CD14-positive monocyte (primary cell): ENCODE data around the gene SCG5. TPM values are rescaled to one million over a fixed set of nuclear protein-coding genes. Genes with fewer than 3 reads are reported as not detected.

Experiments
- DNase-seq, 3 donors: peaks; one replicate each; pipeline ENCODE4 v3.0.0-alpha.2; 2011 to 2022
- H2AFZ ChIP-seq: 2 replicates; pipeline ENCODE4 v1.6.0; 2012; ENCODE audit warnings: mild to moderate bottlenecking, low read depth, low read length, inconsistent platforms; ENCODE audit not compliant: insufficient read depth, poor library complexity, severe bottlenecking
- H3K27ac ChIP-seq, 2 donors: 1 replicate in 1 of 2; 2 replicates in 1 of 2; pipeline ENCODE4 v1.5.1; 2012 to 2013; ENCODE audit warnings: low read length in 2 of 2, control low read depth in 1 of 2, inconsistent platforms in 1 of 2, low read depth in 1 of 2, mild to moderate bottlenecking in 1 of 2
- H3K27me3 ChIP-seq, 2 donors: one replicate each; pipeline versions ENCODE4 v1.6.0 to v1.6.1; 2011 to 2013; ENCODE audit warnings: low read length in 2 of 2; ENCODE audit not compliant: control insufficient read depth in 2 of 2, insufficient read depth in 2 of 2
- H3K36me3 ChIP-seq, 2 donors: replicated peaks in 1 of 2; 1 replicate in 1 of 2; 2 replicates in 1 of 2; pipeline versions ENCODE4 v1.5.1 to v1.6.1; 2012 to 2013; ENCODE audit warnings: low read length in 2 of 2, control low read depth in 1 of 2, inconsistent platforms in 1 of 2, mild to moderate bottlenecking in 1 of 2; ENCODE audit not compliant: insufficient read depth in 2 of 2, control insufficient read depth in 1 of 2
- H3K4me1 ChIP-seq, 2 donors: 1 replicate in 1 of 2; 2 replicates in 1 of 2; pipeline versions ENCODE4 v1.5.1 to v1.6.1; 2012 to 2013; ENCODE audit warnings: low read length in 2 of 2, control low read depth in 1 of 2, inconsistent platforms in 1 of 2, mild to moderate bottlenecking in 1 of 2, moderate library complexity in 1 of 2; ENCODE audit not compliant: insufficient read depth in 2 of 2, control insufficient read depth in 1 of 2
- H3K4me2 ChIP-seq: replicated peaks from 2 replicates; pipeline ENCODE3; 2012; ENCODE audit warnings: low read length, moderate library complexity, mild to moderate bottlenecking; ENCODE audit not compliant: poor library complexity, severe bottlenecking; ENCODE audit errors: extremely low read depth
- H3K4me3 ChIP-seq, 3 experiments: fragments of 200-600 bp in 1 of 3; sonication (generic) in 1 of 3; replicated peaks in 1 of 3; 1 replicate in 2 of 3; 2 replicates in 1 of 3; pipeline ENCODE4 v1.5.1; 2011 to 2013; ENCODE audit warnings: low read length in 3 of 3, mild to moderate bottlenecking in 3 of 3, control low read depth in 2 of 3, low read depth in 2 of 3, inconsistent platforms in 1 of 3, moderate library complexity in 1 of 3
- H3K79me2 ChIP-seq: 2 replicates; pipeline ENCODE4 v1.6.0; 2012; ENCODE audit warnings: mild to moderate bottlenecking, control low read depth, inconsistent platforms, low read length, moderate library complexity; ENCODE audit not compliant: insufficient read depth
- H3K9ac ChIP-seq: 2 replicates; pipeline ENCODE4 v1.6.0; 2017; ENCODE audit warnings: low read length, mild to moderate bottlenecking; ENCODE audit not compliant: insufficient read depth, poor library complexity, severe bottlenecking
- H3K9me3 ChIP-seq, 2 donors: replicated peaks in 1 of 2; 1 replicate in 1 of 2; 2 replicates in 1 of 2; pipeline versions ENCODE4 v1.5.1 to v1.6.1; 2012 to 2013; ENCODE audit warnings: low read length in 2 of 2, control low read depth in 1 of 2; ENCODE audit not compliant: control insufficient read depth in 1 of 2, insufficient read depth in 1 of 2
- H4K20me1 ChIP-seq: 2 replicates; pipeline ENCODE4 v1.6.0; 2012; ENCODE audit warnings: mild to moderate bottlenecking, low read length, control low read depth, moderate library complexity; ENCODE audit not compliant: insufficient read depth
- H3K27ac Mint-ChIP-seq, 7 donors: one replicate each; pipeline ENCODE4 v1.8.0; 2020; ENCODE audit warnings: mild to moderate bottlenecking in 7 of 7, mixed read lengths in 7 of 7, moderate library complexity in 6 of 7, inconsistent platforms in 2 of 7
- H3K27me3 Mint-ChIP-seq, 3 donors: one replicate each; pipeline ENCODE4 v1.8.0; 2021 to 2022; ENCODE audit warnings: low read depth in 3 of 3, mild to moderate bottlenecking in 3 of 3, mixed read lengths in 3 of 3, moderate library complexity in 3 of 3, inconsistent platforms in 1 of 3
- H3K36me3 Mint-ChIP-seq, 2 donors: one replicate each; pipeline ENCODE4 v1.8.0; 2020; ENCODE audit warnings: mixed read lengths in 2 of 2, inconsistent platforms in 1 of 2, mild to moderate bottlenecking in 1 of 2
- H3K4me1 Mint-ChIP-seq: one replicate; pipeline ENCODE4 v1.8.0; 2020; ENCODE audit warnings: mild to moderate bottlenecking, mixed read lengths
- H3K4me3 Mint-ChIP-seq, 2 donors: one replicate each; pipeline ENCODE4 v1.8.0; 2020; ENCODE audit warnings: mild to moderate bottlenecking in 2 of 2, mixed read lengths in 2 of 2, moderate library complexity in 1 of 2
- H3K9me3 Mint-ChIP-seq, 7 donors: one replicate each; pipeline ENCODE4 v1.8.0; 2020 to 2022; ENCODE audit warnings: mixed read lengths in 7 of 7, mild to moderate bottlenecking in 6 of 7, moderate library complexity in 6 of 7, inconsistent platforms in 2 of 7
- CTCF ChIP-seq: fragments of 200-600 bp; IDR thresholded peaks from one replicate; pipeline ENCODE4 v1.8.0; 2022; ENCODE audit warnings: antibody characterized with exemption, mild to moderate bottlenecking
- WGBS: methylation state at CpG from one replicate; pipeline ENCODE4 v1.1.5; 2013; ENCODE audit warnings: missing lambda C conversion rate; ENCODE audit not compliant: insufficient coverage; 5-methylcytosine and 5-hydroxymethylcytosine counted together
- intact Hi-C, 2 donors: fragments of 100-400 bp; cut with micrococcal nuclease; formaldehyde crosslinking; loops; one replicate each; pipeline versions ENCODE4 v1.15.0 to v1.15.1; 2023
- polyA plus RNA-seq, 3 donors: library from polyadenylated mRNA; depleted of rRNA in 1 of 3; unstranded in 2 of 3; stranded (reverse) in 1 of 3; fragments of 300-500 nt in 2 of 3; fragments of >200 nt in 1 of 3; fragmentation: Illumina TruSeq in 2 of 3; gene quantifications; 1 replicate in 2 of 3; 2 replicates in 1 of 3; pipeline ENCODE4 v1.2.3, GENCODE V29; 2012 to 2021

Gene SCG5
- polyA plus RNA-seq, 3 donors: not detected

- Mint-ChIP-seq H3K27me3 (peaks cover 0 to 2% (median 1%) of the 10 kb centered on the region in 3 donors), H3K9me3 (peaks cover 0 to 1% (median 0%) of the 10 kb centered on the region in 7 donors), H3K27ac (no peak overlapping the region), H3K4me1 (peaks cover 6% of the 10 kb centered on the region), H3K36me3 (peaks cover 4 to 24% of the 10 kb centered on the region in 2 donors), H3K4me3 (no peak overlapping the region)
- Histone ChIP-seq H4K20me1 (no peaks in the 10 kb centered on the region), H3K4me2 (no peak overlapping the region), H3K79me2 (no peaks in the 10 kb centered on the region), H3K36me3 (no peaks in the 10 kb centered on the region), H3K9ac (no peak overlapping the region), H3K27me3 (no peaks in the 10 kb centered on the region), H3K4me3 (no peak overlapping the region), H3K27ac (no peak overlapping the region), H3K9me3 (no peaks in the 10 kb centered on the region), H2AFZ (no peak overlapping the region), H3K4me1 (peaks cover 0 to 7% of the 10 kb centered on the region in 2 donors)
- TF ChIP-seq CTCF: no peak
- DNase-seq: no peak
- WGBS: 91% methylated on average over 25 of the region's 29 CpGs
- intact Hi-C loops: no loop called here
These were observed 30.1 kb downstream of the SCG5 start for GRCh38 chr15:32671339-32672325.

- no peak for TF ChIP-seq CTCF
These were observed 33.2 kb downstream of the SCG5 start for GRCh38 chr15:32674681-32675080.

More at GRCh38 chr15:32674681-32675080, 33.2 kb downstream of the SCG5 start:
- no peak overlapping the region for H3K4me2 ChIP-seq
- H3K4me3 Mint-ChIP-seq: no peak overlapping the region
- H3K27me3 ChIP-seq: no peaks in the 10 kb centered on the region
- DNase-seq: no peak
- no peak overlapping the region for H3K4me3 ChIP-seq
- H3K9ac ChIP-seq: no peak overlapping the region
- peaks cover 0 to 10% of the 10 kb centered on the region in 2 donors for H3K36me3 Mint-ChIP-seq
- H4K20me1 ChIP-seq: no peaks in the 10 kb centered on the region
- peaks cover 1 to 5% (median 3%) of the 10 kb centered on the region in 3 donors for H3K27me3 Mint-ChIP-seq
- no peaks in the 10 kb centered on the region for H3K36me3 ChIP-seq
- peaks cover 0 to 1% (median 0%) of the 10 kb centered on the region in 7 donors for H3K9me3 Mint-ChIP-seq
- intact Hi-C loops: no loop called here
- H3K4me1 ChIP-seq: peaks cover 0 to 7% of the 10 kb centered on the region in 2 donors
- H3K27ac ChIP-seq: no peak overlapping the region
- H3K9me3 ChIP-seq: no peaks in the 10 kb centered on the region
- peak overlapping the region in 2 of 7 donors; percentile 60 to 68 for H3K27ac Mint-ChIP-seq
- no peak overlapping the region for H2AFZ ChIP-seq
- H3K4me1 Mint-ChIP-seq: peaks cover 6% of the 10 kb centered on the region
- WGBS: 100% methylated on average over 1 of the region's 2 CpGs
- no peaks in the 10 kb centered on the region for H3K79me2 ChIP-seq
